Measurements from ENCODE around the gene ARCN1.

The ARCN1 gene

GRCh38 chr11:118572061-118572980 lies at the start of gene ARCN1:
TSS of gene ARCN1 (plus strand) at chr11:118572409. CDS start at chr11:118572548, 139 bp downstream.
- peak; percentile 83 for DNase-seq

GRCh38 chr11:118522571-118523072 lies 49.6 kb upstream of the ARCN1 start:
- no peak for DNase-seq

- DNase-seq, result no peak
These were observed 47.9 kb upstream of the ARCN1 start for GRCh38 chr11:118524356-118524755.

GRCh38 chr11:118524757-118525470 lies 47.3 kb upstream of the ARCN1 start:
- no peak for DNase-seq

GRCh38 chr11:118526688-118527087 lies 45.5 kb upstream of the ARCN1 start:
- DNase-seq, result no peak

GRCh38 chr11:118527109-118527508 lies 45.1 kb upstream of the ARCN1 start, which contains the start of gene TTC36:
TSS of gene TTC36 (plus strand) at chr11:118527474. CDS start at chr11:118527495, 21 bp downstream.
- no peak for DNase-seq

- no peak for DNase-seq
These were observed 43.7 kb upstream of the ARCN1 start for GRCh38 chr11:118528511-118528910.

GRCh38 chr11:118529584-118530175 lies 42.5 kb upstream of the ARCN1 start:
- no peak for DNase-seq

GRCh38 chr11:118530180-118530682 lies 42.0 kb upstream of the ARCN1 start:
- DNase-seq, result no peak

- DNase-seq, result peak; percentile 49
These were observed 41.3 kb upstream of the ARCN1 start, which contains the start of gene TMEM25 for GRCh38 chr11:118530683-118531596. TSS of gene TMEM25 (plus strand) at chr11:118531192. CDS start at chr11:118531802, 610 bp downstream.

GRCh38 chr11:118531597-118532084 lies 40.6 kb upstream of the ARCN1 start:
- DNase-seq, result no peak

GRCh38 chr11:118532091-118532490 lies 40.1 kb upstream of the ARCN1 start:
- DNase-seq, result no peak

- DNase-seq, result no peak
These were observed 39.1 kb upstream of the ARCN1 start for GRCh38 chr11:118532852-118533768.

GRCh38 chr11:118533769-118534729 lies 38.2 kb upstream of the ARCN1 start:
- no peak for DNase-seq

- DNase-seq, result no peak
These were observed 36.9 kb upstream of the ARCN1 start for GRCh38 chr11:118535261-118535660.

- no peak for DNase-seq
These were observed 35.5 kb upstream of the ARCN1 start for GRCh38 chr11:118536726-118537125.

GRCh38 chr11:118537409-118537980 lies 34.7 kb upstream of the ARCN1 start:
- no peak for DNase-seq

GRCh38 chr11:118544010-118544646 lies 28.1 kb upstream of the ARCN1 start:
- DNase-seq, result no peak
